GM21528 (cell line): ENCODE data around the gene PLD1.

ENCODE experiments used
- ATAC-seq: cut with Tn5 transposase; IDR thresholded peaks from one replicate; pipeline ENCODE4 v1.9.1; 2021; ENCODE audit warnings: mild to moderate bottlenecking, moderate library complexity; ENCODE audit not compliant: unreplicated experiment, low FRiP score

PLD1 gene

GRCh38 chr3:171776411-171776810, 33.9 kb downstream of the PLD1 start:
- ATAC-seq: no peak

GRCh38 chr3:171775943-171776342, 34.3 kb downstream of the PLD1 start:
- no peak for ATAC-seq

GRCh38 chr3:171774521-171774920, 35.8 kb downstream of the PLD1 start:
- no peak for ATAC-seq

- no peak for ATAC-seq
Measured at GRCh38 chr3:171772427-171773056, 37.7 kb downstream of the PLD1 start.

- ATAC-seq: no peak
Measured at GRCh38 chr3:171770689-171771620, 39.3 kb downstream of the PLD1 start.

GRCh38 chr3:171769461-171769860, 40.8 kb downstream of the PLD1 start:
- ATAC-seq: no peak

GRCh38 chr3:171768986-171769385, 41.3 kb downstream of the PLD1 start:
- ATAC-seq: no peak

GRCh38 chr3:171768281-171768900, 41.9 kb downstream of the PLD1 start:
- ATAC-seq: no peak

- ATAC-seq: no peak
Measured at GRCh38 chr3:171765511-171765887, 44.8 kb downstream of the PLD1 start.

- ATAC-seq: no peak
Measured at GRCh38 chr3:171763392-171763791, 46.9 kb downstream of the PLD1 start.

GRCh38 chr3:171760477-171760876, 49.8 kb downstream of the PLD1 start:
- no peak for ATAC-seq

- ATAC-seq: no peak
Measured at GRCh38 chr3:171758109-171758508, 52.2 kb downstream of the PLD1 start.

- no peak for ATAC-seq
Measured at GRCh38 chr3:171757361-171758034, 52.8 kb downstream of the PLD1 start.

- no peak for ATAC-seq
Measured at GRCh38 chr3:171755656-171756055, 54.6 kb downstream of the PLD1 start.

- ATAC-seq: no peak
Measured at GRCh38 chr3:171755015-171755589, 55.2 kb downstream of the PLD1 start.

GRCh38 chr3:171753665-171754408, 56.4 kb downstream of the PLD1 start:
- ATAC-seq: no peak

- no peak for ATAC-seq
Measured at GRCh38 chr3:171753025-171753472, 57.2 kb downstream of the PLD1 start.

- no peak for ATAC-seq
Measured at GRCh38 chr3:171752329-171752728, 58.0 kb downstream of the PLD1 start.

GRCh38 chr3:171749124-171749523, 61.2 kb downstream of the PLD1 start:
- ATAC-seq: no peak
